NCI-H2171 (cell line): ENCODE measurements around the gene FIGN.

Experiments used
- DNase-seq: peaks from one replicate; lab custom pipeline; 2025; lab: John Stamatoyannopoulos, UW

The FIGN gene

GRCh38 chr2:163709270-163709669 lies 26.5 kb downstream of the FIGN start:
- DNase-seq: no peak

- DNase-seq: no peak
These were observed 27.5 kb downstream of the FIGN start for GRCh38 chr2:163708265-163708664.

GRCh38 chr2:163703386-163703785 lies 32.4 kb downstream of the FIGN start:
- no peak for DNase-seq

GRCh38 chr2:163701399-163702195 lies 34.2 kb downstream of the FIGN start:
- no peak for DNase-seq

- no peak for DNase-seq
These were observed 37.0 kb downstream of the FIGN start for GRCh38 chr2:163698857-163699256.

GRCh38 chr2:163697846-163698637 lies 37.8 kb downstream of the FIGN start:
- no peak for DNase-seq

GRCh38 chr2:163697429-163697828 lies 38.4 kb downstream of the FIGN start:
- no peak for DNase-seq

- DNase-seq: no peak
These were observed 42.3 kb downstream of the FIGN start for GRCh38 chr2:163693484-163693883.

- DNase-seq: no peak
These were observed 43.0 kb downstream of the FIGN start for GRCh38 chr2:163692611-163693482.

- no peak for DNase-seq
These were observed 43.7 kb downstream of the FIGN start for GRCh38 chr2:163692081-163692480.

- no peak for DNase-seq
These were observed 44.9 kb downstream of the FIGN start for GRCh38 chr2:163690896-163691295.

GRCh38 chr2:163687217-163687616 lies 48.6 kb downstream of the FIGN start:
- no peak for DNase-seq

GRCh38 chr2:163686289-163686688 lies 49.5 kb downstream of the FIGN start:
- DNase-seq: no peak

GRCh38 chr2:163682695-163683094 lies 53.1 kb downstream of the FIGN start:
- DNase-seq: no peak

GRCh38 chr2:163681745-163682144 lies 54.1 kb downstream of the FIGN start:
- DNase-seq: no peak

- DNase-seq: no peak
These were observed 60.4 kb downstream of the FIGN start for GRCh38 chr2:163675388-163675787.

GRCh38 chr2:163673522-163673921 lies 62.3 kb downstream of the FIGN start:
- DNase-seq: no peak

- no peak for DNase-seq
These were observed 64.9 kb downstream of the FIGN start for GRCh38 chr2:163670929-163671328.

- DNase-seq: no peak
These were observed 66.3 kb downstream of the FIGN start for GRCh38 chr2:163669506-163669905.

- DNase-seq: no peak
These were observed 68.5 kb downstream of the FIGN start for GRCh38 chr2:163667064-163667887.

GRCh38 chr2:163665817-163666216 lies 70.0 kb downstream of the FIGN start:
- DNase-seq: no peak
